ENCODE data around the gene ACACA.
"Not testable (repeated sequence)": the region's sequence is repeated elsewhere in the genome, so short reads cannot be mapped to it uniquely, and the experiment has no call there.

Gene ACACA

GRCh38 chr17:37088913-37089312, 317.7 kb downstream of the ACACA start:
- no peak for DNase-seq

- DNase-seq, result no peak
These were observed 318.2 kb downstream of the ACACA start for GRCh38 chr17:37088459-37088858.

GRCh38 chr17:37087683-37088082, 319.0 kb downstream of the ACACA start:
- no peak for DNase-seq

GRCh38 chr17:37086948-37087347, 319.7 kb downstream of the ACACA start:
- no peak for DNase-seq

GRCh38 chr17:37086334-37086733, 320.3 kb downstream of the ACACA start:
- DNase-seq, result no peak

GRCh38 chr17:37084372-37084771, 322.3 kb downstream of the ACACA start:
- no peak for DNase-seq

- no peak for DNase-seq
These were observed 323.2 kb downstream of the ACACA start for GRCh38 chr17:37083456-37083855.

- no peak for DNase-seq
These were observed 323.7 kb downstream of the ACACA start for GRCh38 chr17:37082985-37083384.

GRCh38 chr17:37082311-37082860, 324.2 kb downstream of the ACACA start:
- no peak for DNase-seq

- DNase-seq, result no peak
These were observed 325.3 kb downstream of the ACACA start for GRCh38 chr17:37081287-37081686.

- DNase-seq, result no peak
These were observed 326.9 kb downstream of the ACACA start for GRCh38 chr17:37079735-37080134.

- no peak for DNase-seq
These were observed 327.4 kb downstream of the ACACA start for GRCh38 chr17:37079065-37079708.

GRCh38 chr17:37073464-37073863, 333.2 kb downstream of the ACACA start:
- DNase-seq, result not testable (repeated sequence)

GRCh38 chr17:37069087-37069486, 337.5 kb downstream of the ACACA start:
- DNase-seq, result no peak

- DNase-seq, result no peak
These were observed 338.4 kb downstream of the ACACA start for GRCh38 chr17:37068266-37068665.

- no peak for DNase-seq
These were observed 339.0 kb downstream of the ACACA start for GRCh38 chr17:37067555-37068111.

- DNase-seq, result no peak
These were observed 340.0 kb downstream of the ACACA start for GRCh38 chr17:37066322-37067255.

GRCh38 chr17:37065486-37066321, 340.9 kb downstream of the ACACA start:
- no peak for DNase-seq

- DNase-seq, result no peak
These were observed 341.7 kb downstream of the ACACA start for GRCh38 chr17:37064956-37065355.

- no peak for DNase-seq
These were observed 342.4 kb downstream of the ACACA start for GRCh38 chr17:37064206-37064605.

GRCh38 chr17:37062021-37062420, 344.6 kb downstream of the ACACA start:
- no peak for DNase-seq

GRCh38 chr17:37060928-37061327, 345.7 kb downstream of the ACACA start:
- no peak for DNase-seq

GRCh38 chr17:37060094-37060493, 346.5 kb downstream of the ACACA start:
- DNase-seq, result no peak
